A673 (cell line): ENCODE measurements around the gene ZNF142. TPM values are rescaled to one million over a fixed set of nuclear protein-coding genes. Genes with fewer than 3 reads are reported as not detected.

Experiments used
- BruUV-seq: library from RNA; stranded (reverse); fragments of 400-500 nt; replicated peaks from 2 replicates; lab custom pipeline; 2021; lab: Mats Ljungman, UMichigan
- CTCF ChIA-PET: fragments of 300-600 bp; sonication (Branson Sonifier 250); formaldehyde crosslinking; loops from one replicate; lab custom pipeline; 2022; ENCODE audit warnings: antibody characterized with exemption; lab: Charles Lee
- POLR2A ChIA-PET: fragments of 300-600 bp; sonication (Branson Sonifier 250); formaldehyde crosslinking; loops from one replicate; lab custom pipeline; 2022; ENCODE audit warnings: antibody characterized with exemption; ENCODE audit not compliant: low non-redundant PET; lab: Charles Lee
- DNase-seq: peaks from one replicate; pipeline ENCODE4 v3.0.0-alpha.2; 2015; ENCODE audit warnings: low spot score
- H3K27ac ChIP-seq: fragments of 200-600 bp; sonication (generic); 2 replicates; pipeline ENCODE4 v1.5.1; 2016; ENCODE audit warnings: mixed run types, low read depth, mild to moderate bottlenecking, mixed read lengths, antibody characterized with exemption, low read length; ENCODE audit not compliant: poor library complexity, severe bottlenecking
- H3K27me3 ChIP-seq: fragments of 200-600 bp; sonication (generic); replicated peaks from 2 replicates; pipeline ENCODE4 v1.6.1; 2017; ENCODE audit warnings: mixed run types, low read depth, mild to moderate bottlenecking, mixed read lengths, antibody characterized with exemption, low read length; ENCODE audit not compliant: insufficient read depth, poor library complexity
- H3K36me3 ChIP-seq: fragments of 200-600 bp; sonication (generic); 2 replicates; pipeline ENCODE4 v1.6.1; 2016; ENCODE audit warnings: mixed run types, mild to moderate bottlenecking, mixed read lengths, antibody characterized with exemption, low read length; ENCODE audit not compliant: insufficient read depth, poor library complexity, severe bottlenecking
- H3K4me1 ChIP-seq: fragments of 200-600 bp; sonication (generic); 2 replicates; pipeline ENCODE4 v1.6.1; 2017; ENCODE audit warnings: mixed run types, mild to moderate bottlenecking, mixed read lengths, antibody characterized with exemption, low read length; ENCODE audit not compliant: insufficient read depth, poor library complexity, severe bottlenecking
- H3K4me3 ChIP-seq: fragments of 200-600 bp; sonication (generic); 2 replicates; pipeline ENCODE4 v1.5.1; 2016; ENCODE audit warnings: low read depth, mixed run types, mild to moderate bottlenecking, mixed read lengths, low read length; ENCODE audit not compliant: poor library complexity, severe bottlenecking
- H3K9me3 ChIP-seq: fragments of 200-600 bp; sonication (generic); 2 replicates; pipeline ENCODE4 v1.6.1; 2016; ENCODE audit warnings: mixed run types, low read depth, mild to moderate bottlenecking, mixed read lengths, antibody characterized with exemption, low read length; ENCODE audit not compliant: poor library complexity, severe bottlenecking
- CTCF ChIP-seq: fragments of 300-800, 200-600 bp; sonication (generic); conservative IDR thresholded peaks from 2 replicates; pipeline ENCODE4 v1.5.1; 2017; ENCODE audit warnings: low read depth, mild to moderate bottlenecking, antibody characterized with exemption, low read length, moderate library complexity, mixed read lengths
- EZH2 ChIP-seq: fragments of 200-600 bp; sonication (generic); IDR thresholded peaks from 2 replicates; pipeline ENCODE4 v1.6.1; 2017; ENCODE audit warnings: borderline replicate concordance, low read depth, mild to moderate bottlenecking, mixed read lengths, antibody characterized with exemption, low read length; ENCODE audit not compliant: poor library complexity, severe bottlenecking
- intact Hi-C: fragments of 100-400 bp; cut with micrococcal nuclease; formaldehyde crosslinking; loops from one replicate; pipeline ENCODE4 v1.10.0; 2022; ENCODE audit not compliant: unreplicated experiment
- total RNA-seq: library from RNA; stranded (reverse); gene quantifications from 2 replicates; pipeline ENCODE4 v1.2.3, GENCODE V29; 2021

Gene ZNF142
- total RNA-seq, 1 experiment from 2014 or later: 65.3 TPM

GRCh38 chr2:218642786-218643185 lies 16.6 kb downstream of the ZNF142 start:
- CTCF ChIA-PET: no interaction called here

GRCh38 chr2:218642121-218642656 lies 17.2 kb downstream of the ZNF142 start:
- H3K4me3 ChIP-seq: no peak overlapping the region
- ChIA-PET POLR2A (no interaction called here), CTCF (no interaction called here)
- no peaks in the 10 kb centered on the region for H3K4me1 ChIP-seq
- H3K27ac ChIP-seq: no peak overlapping the region
- no peaks in the 10 kb centered on the region for H3K27me3 ChIP-seq
- no peak for TF ChIP-seq CTCF
- TF ChIP-seq EZH2: no peak
- BruUV-seq: no TSS peak
- no peaks in the 10 kb centered on the region for H3K9me3 ChIP-seq
- H3K36me3 ChIP-seq: peaks cover 79% of the 10 kb centered on the region
- no peak for DNase-seq
- intact Hi-C loops: no loop called here

More at GRCh38 chr2:218642786-218643185, 16.6 kb downstream of the ZNF142 start:
- H3K27me3 ChIP-seq: no peaks in the 10 kb centered on the region
- H3K9me3 ChIP-seq: no peaks in the 10 kb centered on the region
- no TSS peak for BruUV-seq
- no peak overlapping the region for H3K27ac ChIP-seq
- no peak for DNase-seq
- no peak overlapping the region for H3K4me3 ChIP-seq
- TF ChIP-seq EZH2 (no peak), CTCF (no peak)
- no peaks in the 10 kb centered on the region for H3K4me1 ChIP-seq
- H3K36me3 ChIP-seq: peaks cover 80% of the 10 kb centered on the region
- POLR2A ChIA-PET: no interaction called here
- intact Hi-C loops: no loop called here

GRCh38 chr2:218638372-218638771 lies 21.1 kb downstream of the ZNF142 start:
- H3K36me3 ChIP-seq: peaks cover 65% of the 10 kb centered on the region
- BruUV-seq: no TSS peak

More at GRCh38 chr2:218638372-218638771, 21.1 kb downstream of the ZNF142 start:
- DNase-seq: no peak
- Histone ChIP-seq H3K9me3 (no peaks in the 10 kb centered on the region), H3K27me3 (no peaks in the 10 kb centered on the region), H3K4me1 (no peaks in the 10 kb centered on the region), H3K27ac (no peak overlapping the region), H3K4me3 (no peak overlapping the region)
- TF ChIP-seq EZH2 (no peak), CTCF (no peak)
- intact Hi-C loops: no loop called here
- CTCF ChIA-PET: no interaction called here
- POLR2A ChIA-PET: no interaction called here
